MCF 10A (cell line): ENCODE measurements around the gene KCNC1. TPM values are rescaled to one million over a fixed set of nuclear protein-coding genes. Genes with fewer than 3 reads are reported as not detected.

Source experiments
- BruUV-seq: library from RNA; stranded (reverse); fragments of 400-500 nt; replicated peaks from 2 replicates; lab custom pipeline; 2021; lab: Mats Ljungman, UMichigan
- CTCF ChIA-PET: fragments of 300-600 bp; sonication (Branson Sonifier 250); formaldehyde crosslinking; extraction: SDS; loops from one replicate; lab custom pipeline; 2021; ENCODE audit warnings: antibody characterized with exemption, inconsistent platforms; lab: Yijun Ruan, JAX
- POLR2A ChIA-PET: fragments of 300-600, 350-650 bp; sonication (Branson Sonifier 250); formaldehyde crosslinking; extraction: SDS; loops from one replicate; lab custom pipeline; 2020; ENCODE audit warnings: antibody characterized with exemption, inconsistent platforms; lab: Yijun Ruan, JAX
- DNase-seq: peaks from one replicate; pipeline ENCODE4 v3.0.0-alpha.2; 2018; ENCODE audit not compliant: unreplicated experiment
- H3K27ac Mint-ChIP-seq: one replicate; pipeline ENCODE4 v1.8.0; 2022; ENCODE audit warnings: mild to moderate bottlenecking, low read depth, mixed read lengths; ENCODE audit not compliant: unreplicated experiment
- H3K27me3 Mint-ChIP-seq: one replicate; pipeline ENCODE4 v1.8.0; 2022; ENCODE audit warnings: mixed read lengths; ENCODE audit not compliant: insufficient read depth, unreplicated experiment
- H3K36me3 Mint-ChIP-seq: one replicate; pipeline ENCODE4 v1.8.0; 2022; ENCODE audit warnings: mild to moderate bottlenecking, moderate library complexity, mixed read lengths; ENCODE audit not compliant: insufficient read depth, unreplicated experiment
- H3K4me1 Mint-ChIP-seq: one replicate; pipeline ENCODE4 v1.8.0; 2022; ENCODE audit warnings: mixed read lengths; ENCODE audit not compliant: insufficient read depth, unreplicated experiment
- H3K4me3 Mint-ChIP-seq: one replicate; pipeline ENCODE4 v1.8.0; 2022; ENCODE audit warnings: mild to moderate bottlenecking, moderate library complexity, mixed read lengths; ENCODE audit not compliant: unreplicated experiment
- H3K9me3 Mint-ChIP-seq: one replicate; pipeline ENCODE4 v1.8.0; 2022; ENCODE audit warnings: mixed read lengths; ENCODE audit not compliant: unreplicated experiment
- intact Hi-C: fragments of 100-400 bp; cut with micrococcal nuclease; formaldehyde crosslinking; loops from 2 replicates; pipeline ENCODE4 v1.14.1; 2022
- total RNA-seq: library from RNA; stranded (reverse); gene quantifications from 2 replicates; pipeline ENCODE4 v1.2.3, GENCODE V29; 2022
- TF ChIP-seq, protein P1 (sequence below): fragments of 200-600 bp; IDR thresholded peaks from one replicate; pipeline ENCODE4 v1.8.0; 2022; ENCODE audit warnings: antibody characterized with exemption, mild to moderate bottlenecking; ENCODE audit not compliant: unreplicated experiment

The KCNC1 gene
- total RNA-seq, 1 experiment from 2014 or later, result not detected

DNA sequence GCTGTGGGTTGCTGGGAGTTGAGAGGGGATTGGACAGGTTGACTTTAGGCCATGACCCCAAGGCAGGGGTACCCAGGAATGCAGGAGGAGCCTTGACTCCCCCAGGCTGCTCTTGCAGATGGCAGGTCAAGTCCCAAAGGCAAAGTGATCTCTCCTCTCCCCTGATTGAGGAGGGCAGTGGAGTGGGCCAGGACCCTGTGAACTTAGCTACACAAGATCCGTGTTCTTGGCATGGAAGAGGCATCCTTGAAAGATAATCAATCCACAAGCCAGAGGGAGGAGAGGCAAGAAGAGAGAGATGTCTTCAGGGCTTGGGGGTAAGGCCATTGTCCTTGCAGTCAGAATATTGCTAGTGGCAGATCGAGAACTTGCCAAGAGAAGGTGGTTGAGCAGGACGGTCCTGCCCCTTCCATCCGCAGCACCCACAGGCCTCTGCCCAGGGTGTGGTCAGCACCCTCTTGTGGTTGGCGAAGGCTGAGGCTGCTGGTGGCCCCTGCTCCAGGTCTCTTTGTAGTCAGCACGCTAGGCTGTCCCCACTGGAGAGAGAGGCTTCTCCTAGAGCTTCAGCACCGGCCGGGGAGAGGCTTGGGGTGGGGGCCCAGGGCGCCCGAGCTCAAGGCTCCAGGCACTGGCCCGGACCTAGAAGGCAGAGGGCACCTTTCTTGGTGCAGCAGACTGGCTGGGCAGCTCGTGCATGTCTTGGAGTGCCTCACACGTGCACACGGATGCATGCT lies 45.4 kb downstream of the KCNC1 start:
- ChIA-PET POLR2A (no interaction called here), CTCF (interaction anchor here (1.6 kb wide), 1 partner anchor 181 kb away, joined by 3 read pairs; no protein-coding TSS in a partner anchor)
- H3K27ac Mint-ChIP-seq, result no peak overlapping the region
- no TSS peak for BruUV-seq
- intact Hi-C loops, result no loop called here
- H3K4me3 Mint-ChIP-seq, result no peak overlapping the region
- H3K36me3 Mint-ChIP-seq, result no peaks in the 10 kb centered on the region
- H3K4me1 Mint-ChIP-seq, result no peaks in the 10 kb centered on the region
- DNase-seq, result no peak
- H3K27me3 Mint-ChIP-seq, result peaks cover 10% of the 10 kb centered on the region
- TF ChIP-seq, protein P1, sequence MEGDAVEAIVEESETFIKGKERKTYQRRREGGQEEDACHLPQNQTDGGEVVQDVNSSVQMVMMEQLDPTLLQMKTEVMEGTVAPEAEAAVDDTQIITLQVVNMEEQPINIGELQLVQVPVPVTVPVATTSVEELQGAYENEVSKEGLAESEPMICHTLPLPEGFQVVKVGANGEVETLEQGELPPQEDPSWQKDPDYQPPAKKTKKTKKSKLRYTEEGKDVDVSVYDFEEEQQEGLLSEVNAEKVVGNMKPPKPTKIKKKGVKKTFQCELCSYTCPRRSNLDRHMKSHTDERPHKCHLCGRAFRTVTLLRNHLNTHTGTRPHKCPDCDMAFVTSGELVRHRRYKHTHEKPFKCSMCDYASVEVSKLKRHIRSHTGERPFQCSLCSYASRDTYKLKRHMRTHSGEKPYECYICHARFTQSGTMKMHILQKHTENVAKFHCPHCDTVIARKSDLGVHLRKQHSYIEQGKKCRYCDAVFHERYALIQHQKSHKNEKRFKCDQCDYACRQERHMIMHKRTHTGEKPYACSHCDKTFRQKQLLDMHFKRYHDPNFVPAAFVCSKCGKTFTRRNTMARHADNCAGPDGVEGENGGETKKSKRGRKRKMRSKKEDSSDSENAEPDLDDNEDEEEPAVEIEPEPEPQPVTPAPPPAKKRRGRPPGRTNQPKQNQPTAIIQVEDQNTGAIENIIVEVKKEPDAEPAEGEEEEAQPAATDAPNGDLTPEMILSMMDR, result no peak
- no peaks in the 10 kb centered on the region for H3K9me3 Mint-ChIP-seq

DNA sequence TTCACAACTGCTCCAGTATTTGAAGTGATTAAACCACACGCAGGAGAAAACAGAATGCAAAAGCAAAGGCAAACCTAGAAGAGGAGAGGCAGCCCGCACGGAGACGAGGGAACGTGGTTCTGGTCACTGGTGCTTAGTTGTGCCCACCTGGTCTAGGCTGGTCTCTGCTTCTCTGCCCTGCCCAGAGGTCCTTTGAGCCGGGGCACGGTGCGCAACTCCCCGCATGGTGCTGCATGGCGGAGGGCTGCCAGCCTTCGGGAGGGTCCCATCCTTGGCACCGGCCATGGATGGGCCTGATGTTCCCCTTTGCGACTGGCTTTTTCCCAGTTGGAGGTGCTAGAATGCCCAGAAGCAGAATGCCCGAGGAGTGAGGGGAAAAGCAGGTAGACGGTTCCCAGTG lies 46.1 kb downstream of the KCNC1 start:
- intact Hi-C loops, result no loop called here
- H3K4me3 Mint-ChIP-seq, result no peak overlapping the region
- H3K27ac Mint-ChIP-seq, result no peak overlapping the region
- H3K4me1 Mint-ChIP-seq, result no peaks in the 10 kb centered on the region
- H3K9me3 Mint-ChIP-seq, result no peaks in the 10 kb centered on the region
- no peaks in the 10 kb centered on the region for H3K36me3 Mint-ChIP-seq
- CTCF ChIA-PET, result interaction anchor here (1.4 to 1.6 kb wide), 3 partner anchors 50 to 193 kb away, joined by 3 to 6 read pairs (median 6); no protein-coding TSS in a partner anchor
- TF ChIP-seq, protein P1, result no peak
- no peak for DNase-seq
- BruUV-seq, result no TSS peak
- POLR2A ChIA-PET, result no interaction called here
- H3K27me3 Mint-ChIP-seq, result peaks cover 9% of the 10 kb centered on the region

DNA sequence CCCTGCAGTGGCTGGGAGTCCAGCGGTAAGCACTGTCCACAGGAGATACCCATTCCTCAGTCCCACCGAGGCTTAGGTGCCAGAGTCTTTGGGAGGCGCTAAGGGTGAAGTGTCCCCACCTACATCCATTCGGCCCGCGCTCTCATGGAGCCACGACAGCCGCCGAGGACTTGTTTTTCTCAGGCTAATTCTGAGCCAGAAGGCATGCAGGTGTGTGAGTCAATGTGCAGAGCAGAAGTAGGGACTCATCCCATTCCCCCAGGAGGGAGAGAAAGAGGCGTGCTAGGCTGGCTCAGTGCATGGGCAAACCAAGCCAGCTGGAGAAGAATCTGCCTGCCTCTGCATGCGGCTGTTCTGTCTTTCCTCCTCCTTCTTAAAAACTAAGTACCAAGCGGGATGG lies 46.6 kb downstream of the KCNC1 start:
- H3K27ac Mint-ChIP-seq, result no peak overlapping the region
- no peak for DNase-seq
- CTCF ChIA-PET, result interaction anchor here (0.7 to 1.6 kb wide), 4 partner anchors 50 to 192 kb away, joined by 3 to 6 read pairs (median 4); no protein-coding TSS in a partner anchor
- no peak overlapping the region for H3K4me3 Mint-ChIP-seq
- BruUV-seq, result no TSS peak
- no peaks in the 10 kb centered on the region for H3K9me3 Mint-ChIP-seq
- H3K36me3 Mint-ChIP-seq, result no peaks in the 10 kb centered on the region
- TF ChIP-seq, protein P1, result no peak
- intact Hi-C loops, result no loop called here
- H3K27me3 Mint-ChIP-seq, result peaks cover 4% of the 10 kb centered on the region
- H3K4me1 Mint-ChIP-seq, result no peaks in the 10 kb centered on the region
- POLR2A ChIA-PET, result no interaction called here

DNA sequence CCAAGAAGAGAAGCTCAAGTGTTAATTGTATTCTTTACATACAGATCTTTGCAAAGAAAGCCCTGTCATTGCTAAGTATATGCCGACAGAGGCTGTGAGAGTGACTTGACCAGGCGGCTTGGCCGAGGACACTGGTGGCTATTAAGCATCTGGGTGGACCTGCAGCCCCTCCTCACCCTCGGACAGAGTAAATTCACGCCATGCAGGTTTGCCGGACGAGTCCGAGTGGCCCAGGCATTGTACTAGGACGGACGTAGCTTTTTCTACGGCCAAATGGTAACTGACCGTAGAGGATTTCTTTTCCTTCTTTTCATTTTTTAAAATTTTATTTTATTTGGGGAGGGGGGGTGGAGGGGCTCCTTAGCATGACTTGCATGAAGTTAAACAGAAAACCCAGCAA lies 47.0 kb downstream of the KCNC1 start:
- ChIA-PET POLR2A (interaction anchor here (0.5 to 0.6 kb wide), 2 partner anchors 126 to 130 kb away, joined by 3 read pairs; no protein-coding TSS in a partner anchor), CTCF (interaction anchor here (0.7 to 1.4 kb wide), 4 partner anchors 11 to 192 kb away, joined by 3 to 6 read pairs (median 5); no protein-coding TSS in a partner anchor)
- no peaks in the 10 kb centered on the region for H3K4me1 Mint-ChIP-seq
- no peak overlapping the region for H3K27ac Mint-ChIP-seq
- TF ChIP-seq, protein P1, result no peak
- no TSS peak for BruUV-seq
- H3K36me3 Mint-ChIP-seq, result no peaks in the 10 kb centered on the region
- intact Hi-C loops, result no loop called here
- no peak overlapping the region for H3K4me3 Mint-ChIP-seq
- no peak for DNase-seq
- no peaks in the 10 kb centered on the region for H3K9me3 Mint-ChIP-seq
- no peaks in the 10 kb centered on the region for H3K27me3 Mint-ChIP-seq
